ENCODE results near the gene AGFG2.
"Not testable (repeated sequence)": the region's sequence is repeated elsewhere in the genome, so short reads cannot be mapped to it uniquely, and the experiment has no call there.

The AGFG2 gene

DNA sequence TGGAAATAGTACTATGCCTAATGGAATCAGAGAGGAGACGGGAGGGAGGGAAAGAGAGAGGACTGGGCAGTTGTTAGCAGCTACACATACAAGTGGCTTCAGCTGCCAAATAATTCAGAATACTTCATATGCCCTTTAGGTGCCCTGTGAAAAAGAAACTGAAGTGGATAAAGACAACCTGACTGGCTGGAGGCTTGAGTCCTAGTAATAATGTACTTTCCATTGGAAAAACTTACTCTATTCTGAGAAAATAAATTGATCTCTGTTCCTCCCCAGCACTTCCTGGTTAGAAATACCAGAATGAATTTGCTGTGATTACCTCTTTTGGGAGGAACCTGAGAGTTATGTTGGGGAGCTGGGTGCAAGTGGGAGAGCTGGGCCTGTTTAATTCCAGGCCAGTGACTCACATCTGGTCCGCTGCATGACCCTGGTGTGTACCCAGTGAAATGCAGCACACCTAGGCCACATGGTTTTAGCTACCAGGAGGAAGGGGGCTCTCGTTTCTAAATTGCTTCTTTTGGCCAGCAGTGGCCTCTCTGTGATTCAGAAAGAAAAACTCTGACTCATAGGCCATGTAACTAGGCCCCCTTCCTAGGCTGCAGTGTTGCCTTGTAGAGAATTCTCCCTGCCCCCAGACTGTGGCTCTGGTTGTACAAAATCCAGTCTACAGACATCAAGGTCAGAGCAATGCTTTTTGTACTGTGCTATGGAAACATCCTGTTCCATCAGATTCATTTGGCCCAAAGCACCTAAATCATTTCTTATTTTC, 6.5 kb downstream of the AGFG2 start:
- H3K4me3 ChIP-seq (ENCODE audit: severe bottlenecking) = no peak overlapping the region
- DNase-seq (ENCODE audit: low spot score) (peak; percentile 93), ATAC-seq (ENCODE audit: low read depth) (peak; percentile 96)
- peaks cover 19% of the 10 kb centered on the region for H3K36me3 ChIP-seq (ENCODE audit: low read depth)
- peaks cover 45% of the 10 kb centered on the region for H3K4me1 ChIP-seq (ENCODE audit: insufficient read depth, poor library complexity, severe bottlenecking)
- TF ChIP-seq, protein P1, sequence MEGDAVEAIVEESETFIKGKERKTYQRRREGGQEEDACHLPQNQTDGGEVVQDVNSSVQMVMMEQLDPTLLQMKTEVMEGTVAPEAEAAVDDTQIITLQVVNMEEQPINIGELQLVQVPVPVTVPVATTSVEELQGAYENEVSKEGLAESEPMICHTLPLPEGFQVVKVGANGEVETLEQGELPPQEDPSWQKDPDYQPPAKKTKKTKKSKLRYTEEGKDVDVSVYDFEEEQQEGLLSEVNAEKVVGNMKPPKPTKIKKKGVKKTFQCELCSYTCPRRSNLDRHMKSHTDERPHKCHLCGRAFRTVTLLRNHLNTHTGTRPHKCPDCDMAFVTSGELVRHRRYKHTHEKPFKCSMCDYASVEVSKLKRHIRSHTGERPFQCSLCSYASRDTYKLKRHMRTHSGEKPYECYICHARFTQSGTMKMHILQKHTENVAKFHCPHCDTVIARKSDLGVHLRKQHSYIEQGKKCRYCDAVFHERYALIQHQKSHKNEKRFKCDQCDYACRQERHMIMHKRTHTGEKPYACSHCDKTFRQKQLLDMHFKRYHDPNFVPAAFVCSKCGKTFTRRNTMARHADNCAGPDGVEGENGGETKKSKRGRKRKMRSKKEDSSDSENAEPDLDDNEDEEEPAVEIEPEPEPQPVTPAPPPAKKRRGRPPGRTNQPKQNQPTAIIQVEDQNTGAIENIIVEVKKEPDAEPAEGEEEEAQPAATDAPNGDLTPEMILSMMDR (IDR thresholded peaks at IDR 0.05; ENCODE audit: poor library complexity, severe bottlenecking) = peak; percentile 37
- no peaks in the 10 kb centered on the region for H3K9me3 ChIP-seq (ENCODE audit: severe bottlenecking)
- peak overlapping the region; percentile 98 for H3K27ac ChIP-seq (ENCODE audit: poor library complexity, severe bottlenecking)
- no peaks in the 10 kb centered on the region for H3K27me3 ChIP-seq (ENCODE audit: insufficient read depth, poor library complexity, severe bottlenecking)

DNA sequence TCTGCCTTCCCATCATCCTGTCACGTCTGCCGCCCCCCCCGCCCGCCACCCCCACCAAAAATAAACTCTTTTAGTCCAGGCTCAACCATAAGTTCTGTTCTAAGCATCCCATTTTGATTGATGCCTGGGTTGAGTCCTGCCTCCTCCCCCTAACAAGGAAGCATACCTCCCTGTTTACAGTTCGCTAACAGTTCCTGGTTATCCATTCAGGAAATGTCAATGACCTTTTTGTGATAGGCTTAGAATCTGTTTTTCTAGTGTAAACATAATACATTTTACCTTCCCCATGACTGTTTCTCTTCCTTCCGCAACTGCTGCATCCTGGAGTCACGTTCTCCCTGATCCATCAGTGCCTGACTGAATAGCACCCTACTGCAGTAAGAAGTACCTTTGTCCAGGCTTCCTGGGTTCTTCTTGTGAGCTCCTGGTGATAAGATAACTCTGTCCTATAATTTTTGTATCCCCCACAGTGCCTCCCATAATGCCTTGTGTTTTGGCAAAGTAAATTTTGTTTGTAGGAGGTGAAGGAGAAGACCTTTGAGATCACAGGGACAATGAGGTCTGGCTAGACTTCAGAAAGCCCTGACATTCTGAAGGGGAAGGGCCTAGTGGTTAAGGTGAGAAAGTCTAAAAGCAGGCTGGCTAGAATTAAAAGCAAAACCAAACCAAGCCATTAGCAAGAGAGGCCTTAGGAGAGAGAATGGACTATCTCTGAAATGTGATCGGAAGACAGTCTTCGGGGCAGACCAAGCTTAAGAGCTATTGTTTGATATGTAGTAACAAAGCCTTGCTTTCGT, 7.3 kb downstream of the AGFG2 start:
- TF ChIP-seq, protein P1 (IDR thresholded peaks at IDR 0.05; ENCODE audit: poor library complexity, severe bottlenecking) = no peak
- Histone ChIP-seq H3K27ac (ENCODE audit: poor library complexity, severe bottlenecking) (peak overlapping the region; percentile 98), H3K27me3 (ENCODE audit: insufficient read depth, poor library complexity, severe bottlenecking) (no peaks in the 10 kb centered on the region), H3K4me1 (ENCODE audit: insufficient read depth, poor library complexity, severe bottlenecking) (peaks cover 45% of the 10 kb centered on the region), H3K36me3 (ENCODE audit: low read depth) (peaks cover 20% of the 10 kb centered on the region), H3K4me3 (ENCODE audit: severe bottlenecking) (no peak overlapping the region), H3K9me3 (ENCODE audit: severe bottlenecking) (no peaks in the 10 kb centered on the region)
- ATAC-seq (ENCODE audit: low read depth) (peak; percentile 24), DNase-seq (ENCODE audit: low spot score) (no peak)

DNA sequence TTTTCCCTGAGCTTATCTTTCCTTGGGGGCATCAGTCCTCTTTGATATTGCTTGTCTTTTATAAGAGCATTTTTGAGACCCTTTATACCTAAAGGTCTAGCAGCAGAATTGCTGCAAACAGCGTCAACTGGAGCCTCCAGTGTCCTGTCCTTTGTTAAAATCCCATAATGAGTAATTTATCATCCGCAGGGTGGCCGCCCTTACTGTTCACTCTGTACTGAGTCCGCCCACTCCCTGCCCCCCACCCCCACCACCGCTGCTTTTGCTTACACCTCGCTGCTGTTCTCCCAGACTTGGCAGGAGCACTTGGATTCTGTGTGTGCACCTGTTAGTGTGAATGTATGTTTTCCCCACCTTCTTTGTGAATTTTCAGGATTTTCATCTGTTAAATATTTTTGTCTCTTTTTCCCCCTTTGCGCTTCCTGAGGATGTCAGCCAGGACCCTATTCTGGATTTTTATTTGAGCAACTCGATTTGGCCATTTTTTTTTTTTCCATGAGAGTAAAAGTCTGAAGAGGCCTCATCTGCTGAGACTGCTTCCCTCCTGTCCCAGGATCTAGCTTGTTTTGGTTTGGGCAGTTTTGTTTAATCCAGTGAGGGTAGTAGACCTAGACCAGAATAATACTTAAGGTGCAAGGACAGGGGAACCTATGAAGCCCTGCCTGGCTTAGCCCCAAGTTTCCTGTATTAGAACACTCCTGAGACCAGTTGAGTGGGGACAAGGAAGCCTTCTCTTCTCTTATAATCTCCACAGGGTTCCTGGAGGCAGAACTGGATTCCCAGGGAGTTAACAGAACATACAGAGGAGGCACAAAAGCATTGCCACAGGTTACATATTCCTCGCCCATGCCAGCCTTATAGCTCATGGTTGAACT, 8.2 kb downstream of the AGFG2 start:
- peak overlapping the region; percentile 98 for H3K27ac ChIP-seq (ENCODE audit: poor library complexity, severe bottlenecking)
- no peak for ATAC-seq (ENCODE audit: low read depth)
- no peak for DNase-seq (ENCODE audit: low spot score)
- H3K4me1 ChIP-seq (ENCODE audit: insufficient read depth, poor library complexity, severe bottlenecking) = peaks cover 45% of the 10 kb centered on the region
- H3K4me3 ChIP-seq (ENCODE audit: severe bottlenecking) = no peak overlapping the region
- no peaks in the 10 kb centered on the region for H3K27me3 ChIP-seq (ENCODE audit: insufficient read depth, poor library complexity, severe bottlenecking)
- H3K9me3 ChIP-seq (ENCODE audit: severe bottlenecking) = no peaks in the 10 kb centered on the region
- peaks cover 23% of the 10 kb centered on the region for H3K36me3 ChIP-seq (ENCODE audit: low read depth)
- TF ChIP-seq, protein P1 (IDR thresholded peaks at IDR 0.05; ENCODE audit: poor library complexity, severe bottlenecking) = no peak

DNA sequence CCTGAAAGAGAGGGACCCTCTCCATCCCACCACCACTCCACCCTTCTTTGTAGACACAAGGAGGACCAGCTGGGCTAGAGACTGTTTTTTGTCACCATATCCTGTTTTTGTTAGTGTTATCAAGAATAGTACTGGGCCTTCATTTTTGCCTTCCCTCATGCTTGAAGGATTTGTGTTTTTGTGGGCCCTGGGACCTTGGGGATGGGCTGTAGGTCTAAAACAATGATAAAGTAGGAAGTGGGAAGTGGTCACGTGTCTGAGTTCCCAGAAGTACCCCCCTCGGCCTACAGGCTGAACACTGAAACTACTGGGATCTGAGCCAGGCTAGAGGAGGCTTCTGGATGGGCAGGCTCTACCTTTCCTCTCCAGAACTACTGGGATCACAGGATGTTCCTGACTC, 8.9 kb downstream of the AGFG2 start:
- Histone ChIP-seq H3K27me3 (ENCODE audit: insufficient read depth, poor library complexity, severe bottlenecking) (no peaks in the 10 kb centered on the region), H3K4me3 (ENCODE audit: severe bottlenecking) (no peak overlapping the region), H3K9me3 (ENCODE audit: severe bottlenecking) (no peaks in the 10 kb centered on the region), H3K36me3 (ENCODE audit: low read depth) (peaks cover 29% of the 10 kb centered on the region), H3K4me1 (ENCODE audit: insufficient read depth, poor library complexity, severe bottlenecking) (peaks cover 45% of the 10 kb centered on the region), H3K27ac (ENCODE audit: poor library complexity, severe bottlenecking) (peak overlapping the region; percentile 98)
- no peak for DNase-seq (ENCODE audit: low spot score)
- no peak for ATAC-seq (ENCODE audit: low read depth)
- TF ChIP-seq, protein P1 (IDR thresholded peaks at IDR 0.05; ENCODE audit: poor library complexity, severe bottlenecking) = no peak

DNA sequence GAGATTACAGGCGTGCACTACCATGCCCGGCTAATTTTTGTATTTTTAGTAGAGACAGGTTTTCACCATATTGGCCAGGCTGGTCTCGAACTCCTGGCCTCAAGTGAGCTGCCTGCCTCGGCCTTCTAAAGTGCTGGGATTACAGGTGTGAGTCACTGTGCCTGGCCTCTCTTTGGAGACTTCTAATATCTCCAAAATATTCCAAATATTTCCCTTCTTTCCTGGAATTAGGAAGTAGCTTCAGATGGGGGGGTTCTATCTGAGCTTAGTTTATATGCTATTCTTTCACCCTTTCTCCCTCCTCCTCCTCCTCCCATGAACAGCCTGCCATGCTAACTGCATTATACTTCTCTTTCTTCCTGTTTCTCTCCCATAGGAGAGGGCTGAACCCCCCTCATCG, 9.4 kb downstream of the AGFG2 start:
- peaks cover 41% of the 10 kb centered on the region for H3K4me1 ChIP-seq (ENCODE audit: insufficient read depth, poor library complexity, severe bottlenecking)
- ATAC-seq (ENCODE audit: low read depth); H3K27me3 ChIP-seq (ENCODE audit: insufficient read depth, poor library complexity, severe bottlenecking); DNase-seq (ENCODE audit: low spot score); H3K4me3 ChIP-seq (ENCODE audit: severe bottlenecking); H3K9me3 ChIP-seq (ENCODE audit: severe bottlenecking): not testable (repeated sequence)
- H3K27ac ChIP-seq (ENCODE audit: poor library complexity, severe bottlenecking) = peak overlapping the region; percentile 98
- H3K36me3 ChIP-seq (ENCODE audit: low read depth) = peaks cover 32% of the 10 kb centered on the region
